NCI-H2029 treated with DMSO at 0.1 percent for 48 hours (cell line): ENCODE measurements around the gene SLC2A9.
"Not testable (repeated sequence)": the region's sequence is repeated elsewhere in the genome, so short reads cannot be mapped to it uniquely, and the experiment has no call there.

ENCODE experiments used
- DNase-seq: peaks from one replicate; lab custom pipeline; 2025; lab: John Stamatoyannopoulos, UW

The SLC2A9 gene

GRCh38 chr4:9820343-9820742, 201.0 kb downstream of the SLC2A9 start:
- DNase-seq: no peak

- no peak for DNase-seq
These were observed 205.0 kb downstream of the SLC2A9 start for GRCh38 chr4:9816285-9816684.

- DNase-seq: no peak
These were observed 208.6 kb downstream of the SLC2A9 start for GRCh38 chr4:9812501-9813340.

GRCh38 chr4:9811806-9812205, 209.5 kb downstream of the SLC2A9 start:
- no peak for DNase-seq

GRCh38 chr4:9808077-9808476, 213.2 kb downstream of the SLC2A9 start:
- DNase-seq: no peak

GRCh38 chr4:9804918-9805317, 216.4 kb downstream of the SLC2A9 start:
- DNase-seq: no peak

GRCh38 chr4:9800848-9801247, 220.4 kb downstream of the SLC2A9 start:
- peak; percentile 15 for DNase-seq

GRCh38 chr4:9796641-9797040, 224.7 kb downstream of the SLC2A9 start:
- DNase-seq: not testable (repeated sequence)

GRCh38 chr4:9792381-9792780, 228.9 kb downstream of the SLC2A9 start:
- DNase-seq: no peak

- not testable (repeated sequence) for DNase-seq
These were observed 235.4 kb downstream of the SLC2A9 start for GRCh38 chr4:9785891-9786290.

- no peak for DNase-seq
These were observed 239.2 kb downstream of the SLC2A9 start for GRCh38 chr4:9782136-9782436.

GRCh38 chr4:9781343-9782135, 239.8 kb downstream of the SLC2A9 start, which contains the start of gene DRD5:
Gene DRD5, plus strand, starts transcription at chr4:9781634. Its CDS starts 396 bp downstream, at chr4:9782030.
- no peak for DNase-seq
